ENCODE results near the gene HBA2. TPM values are rescaled to one million over a fixed set of nuclear protein-coding genes. Genes with fewer than 3 reads are reported as not detected.

The HBA2 gene
- total and polyA plus RNA-seq, 12 donors = 1.9 to 1,723 (median 36.9) TPM; not detected in 2

DNA sequence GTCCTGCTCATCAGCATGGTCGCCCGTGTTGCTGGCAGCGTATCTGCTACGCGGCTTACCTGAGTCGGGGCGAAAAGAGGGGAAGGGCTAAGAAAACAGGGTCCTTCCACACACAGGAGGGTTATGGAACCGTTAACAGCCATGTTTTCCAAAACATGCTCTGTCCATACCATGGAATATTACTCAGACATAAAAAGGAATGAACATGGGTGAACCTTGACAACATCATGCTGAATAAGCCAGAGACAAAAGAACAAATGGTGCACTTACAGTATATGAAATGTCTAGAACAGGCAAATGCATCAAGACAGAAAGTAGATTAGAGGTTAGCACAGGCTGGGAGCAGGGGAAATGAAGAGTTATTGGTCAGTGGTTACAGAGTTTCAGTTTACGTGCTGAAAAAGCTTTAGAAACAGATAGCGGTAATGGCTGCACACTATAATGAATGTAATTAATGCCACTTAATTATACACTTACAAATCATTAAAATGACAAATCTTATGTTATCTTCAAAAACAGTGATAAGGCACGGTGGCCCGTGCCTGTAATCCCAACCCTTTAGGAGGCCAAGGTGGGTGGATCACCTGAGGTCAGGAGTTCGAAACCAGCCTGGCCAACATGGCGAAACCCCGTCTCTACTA, 42.0 kb upstream of the HBA2 start:
- no peaks in the 10 kb centered on the region for H3K27me3 ChIP-seq

DNA sequence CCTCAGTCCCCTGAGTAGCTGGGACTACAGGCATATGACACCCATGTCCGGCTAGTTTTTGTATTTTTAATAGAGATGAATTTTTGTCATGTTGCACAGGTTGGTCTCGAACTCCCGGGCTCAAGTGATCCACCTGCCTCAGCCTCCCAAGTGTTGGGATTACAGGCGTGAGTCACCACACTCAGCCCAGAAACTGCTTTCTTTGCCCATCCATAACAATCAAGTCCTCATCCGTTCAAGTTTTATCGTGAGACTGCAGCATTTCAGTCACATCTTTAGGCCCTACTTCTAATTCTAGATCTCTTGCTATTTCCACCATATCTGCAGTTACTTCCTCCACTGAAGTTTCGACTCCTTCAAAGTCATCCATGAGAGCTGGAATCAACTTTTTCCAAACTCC, 40.6 kb upstream of the HBA2 start:
- Histone ChIP-seq H3K27ac (no peak overlapping the region), H3K36me3 (replicated peaks in 1 of 2) (no peaks in the 10 kb centered on the region), H3K27me3 (no peaks in the 10 kb centered on the region), H3K4me3 (no peak overlapping the region), H3K4me1 (replicated peaks in 1 of 2) (peaks cover 0 to 12% of the 10 kb centered on the region in 2 donors), H3K9me3 (replicated peaks in 1 of 3) (no peaks in the 10 kb centered on the region)
- TF ChIP-seq, protein P1, sequence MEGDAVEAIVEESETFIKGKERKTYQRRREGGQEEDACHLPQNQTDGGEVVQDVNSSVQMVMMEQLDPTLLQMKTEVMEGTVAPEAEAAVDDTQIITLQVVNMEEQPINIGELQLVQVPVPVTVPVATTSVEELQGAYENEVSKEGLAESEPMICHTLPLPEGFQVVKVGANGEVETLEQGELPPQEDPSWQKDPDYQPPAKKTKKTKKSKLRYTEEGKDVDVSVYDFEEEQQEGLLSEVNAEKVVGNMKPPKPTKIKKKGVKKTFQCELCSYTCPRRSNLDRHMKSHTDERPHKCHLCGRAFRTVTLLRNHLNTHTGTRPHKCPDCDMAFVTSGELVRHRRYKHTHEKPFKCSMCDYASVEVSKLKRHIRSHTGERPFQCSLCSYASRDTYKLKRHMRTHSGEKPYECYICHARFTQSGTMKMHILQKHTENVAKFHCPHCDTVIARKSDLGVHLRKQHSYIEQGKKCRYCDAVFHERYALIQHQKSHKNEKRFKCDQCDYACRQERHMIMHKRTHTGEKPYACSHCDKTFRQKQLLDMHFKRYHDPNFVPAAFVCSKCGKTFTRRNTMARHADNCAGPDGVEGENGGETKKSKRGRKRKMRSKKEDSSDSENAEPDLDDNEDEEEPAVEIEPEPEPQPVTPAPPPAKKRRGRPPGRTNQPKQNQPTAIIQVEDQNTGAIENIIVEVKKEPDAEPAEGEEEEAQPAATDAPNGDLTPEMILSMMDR (IDR thresholded peaks at IDR 0.05) = no peak
- TF ChIP-seq POLR2A (IDR thresholded peaks at IDR 0.05) = no peak
- intact Hi-C loops (cut with DNase I) = no loop called here
- WGBS, 4 donors = 91 to 96% (median 94%) methylated on average over 7 of the region's 7 CpGs
- DNase-seq = no peak

More for the DNA sequence above, 42.0 kb upstream of the HBA2 start:
- Histone ChIP-seq H3K27ac (no peak overlapping the region), H3K4me3 (no peak overlapping the region), H3K36me3 (replicated peaks in 1 of 2) (no peaks in the 10 kb centered on the region), H3K9me3 (replicated peaks in 1 of 3) (no peaks in the 10 kb centered on the region), H3K4me1 (replicated peaks in 1 of 2) (peaks cover 0 to 2% of the 10 kb centered on the region in 2 donors)
- 89 to 94% (median 93%) methylated on average over 13 to 15 of the region's 15 CpGs for WGBS, 4 donors
- DNase-seq = no peak
- intact Hi-C loops (cut with DNase I) = no loop called here
- TF ChIP-seq, protein P1 (IDR thresholded peaks at IDR 0.05) = no peak
- TF ChIP-seq POLR2A (IDR thresholded peaks at IDR 0.05) = no peak

DNA sequence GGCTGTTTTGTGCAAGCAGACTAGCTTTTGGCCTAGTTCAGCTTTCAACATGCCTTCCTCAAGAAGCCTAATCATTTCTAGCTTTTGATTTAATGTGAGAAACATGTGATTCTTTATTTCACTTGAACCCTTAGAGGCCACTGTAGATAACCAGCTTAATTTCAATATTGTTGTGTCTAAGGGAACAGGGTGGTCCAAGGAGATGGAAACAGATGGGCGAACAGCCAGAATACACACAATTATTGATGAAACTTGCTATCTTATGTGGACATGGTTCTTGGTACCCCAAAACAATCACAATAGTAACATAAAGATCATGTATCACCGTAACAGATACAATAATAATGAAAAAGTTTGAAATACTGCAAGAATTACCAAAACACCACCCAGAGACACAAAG, 39.0 kb upstream of the HBA2 start:
- no peak for DNase-seq
- no peak overlapping the region for H3K27ac ChIP-seq
- H3K4me3 ChIP-seq = no peak overlapping the region
- peaks cover 5 to 16% of the 10 kb centered on the region in 2 donors for H3K4me1 ChIP-seq (replicated peaks in 1 of 2)
- WGBS, 4 donors = 85 to 98% (median 94%) methylated on average over 2 of the region's 2 CpGs
- no peaks in the 10 kb centered on the region for H3K27me3 ChIP-seq
- no peaks in the 10 kb centered on the region for H3K9me3 ChIP-seq (replicated peaks in 1 of 3)
- TF ChIP-seq POLR2A (IDR thresholded peaks at IDR 0.05) = no peak
- TF ChIP-seq, protein P1 (IDR thresholded peaks at IDR 0.05) = no peak
- intact Hi-C loops (cut with DNase I) = no loop called here
- no peaks in the 10 kb centered on the region for H3K36me3 ChIP-seq (replicated peaks in 1 of 2)

DNA sequence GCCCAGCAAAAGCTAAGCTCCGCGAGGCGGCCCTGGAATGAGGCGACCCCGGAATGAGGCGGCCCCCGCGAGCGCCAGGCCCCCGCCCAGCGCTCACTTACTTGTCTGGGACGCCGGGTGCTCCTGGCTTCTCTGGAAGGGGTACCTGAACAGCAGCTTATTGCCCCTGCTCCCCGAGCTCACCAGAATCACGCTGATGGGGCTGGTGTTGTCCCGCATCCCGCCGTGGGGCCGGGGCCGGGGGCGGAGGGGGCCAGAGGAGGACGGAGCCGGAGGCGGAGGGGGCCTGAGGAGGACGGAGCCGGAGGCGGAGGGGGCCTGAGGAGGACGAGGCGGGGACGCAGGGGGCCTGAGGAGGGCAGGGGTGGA, 34.6 kb upstream of the HBA2 start:
- DNase-seq = peak in 4 of 7 donors; percentile 23 to 31 (median 26)
- Histone ChIP-seq H3K27ac (peak overlapping the region in 2 of 5 donors; percentile 55 to 91), H3K4me3 (peak overlapping the region in 3 of 4 donors; percentile 15 to 84 (median 78)), H3K36me3 (replicated peaks in 1 of 2) (no peaks in the 10 kb centered on the region), H3K9me3 (replicated peaks in 1 of 3) (no peaks in the 10 kb centered on the region), H3K4me1 (replicated peaks in 1 of 2) (peaks cover 5 to 16% of the 10 kb centered on the region in 2 donors), H3K27me3 (no peaks in the 10 kb centered on the region)
- TF ChIP-seq, protein P1 (IDR thresholded peaks at IDR 0.05) = no peak
- no peak for TF ChIP-seq POLR2A (IDR thresholded peaks at IDR 0.05)
- intact Hi-C loops (cut with DNase I) = no loop called here
- WGBS, 4 donors = 1 to 2% (median 1%) methylated on average over 11 to 30 of the region's 30 CpGs
